Rectal smooth muscle tissue (tissue), 1 donor: ENCODE data around the gene RS1.

Experiments used
- H3K27ac ChIP-seq: one replicate; pipeline ENCODE4 v1.7.0; 2013; ENCODE audit warnings: low read depth, low read length, inconsistent platforms
- H3K27me3 ChIP-seq: one replicate; pipeline ENCODE4 v1.7.0; 2013; ENCODE audit warnings: low read length; ENCODE audit not compliant: control insufficient read depth, insufficient read depth
- H3K36me3 ChIP-seq: one replicate; pipeline ENCODE4 v1.7.0; 2013; ENCODE audit warnings: low read length; ENCODE audit not compliant: control insufficient read depth, insufficient read depth
- H3K4me1 ChIP-seq: one replicate; pipeline ENCODE4 v1.7.0; 2013; ENCODE audit warnings: low read length; ENCODE audit not compliant: control insufficient read depth, insufficient read depth
- H3K4me3 ChIP-seq: one replicate; pipeline ENCODE4 v1.7.0; 2013; ENCODE audit warnings: low read length
- H3K9ac ChIP-seq: one replicate; pipeline ENCODE4 v1.7.0; 2013; ENCODE audit warnings: low read length

The RS1 gene

GRCh38 chrX:18687856-18688495 lies 16.1 kb upstream of the RS1 start:
- Histone ChIP-seq H3K9ac (no peak overlapping the region), H3K4me1 (no peaks in the 10 kb centered on the region), H3K27me3 (no peaks in the 10 kb centered on the region), H3K36me3 (no peaks in the 10 kb centered on the region), H3K4me3 (no peak overlapping the region), H3K27ac (no peak overlapping the region)

- Histone ChIP-seq H3K4me3 (no peak overlapping the region), H3K27ac (no peak overlapping the region), H3K36me3 (no peaks in the 10 kb centered on the region), H3K4me1 (no peaks in the 10 kb centered on the region), H3K9ac (no peak overlapping the region), H3K27me3 (no peaks in the 10 kb centered on the region)
These were observed 11.1 kb upstream of the RS1 start for GRCh38 chrX:18682979-18683387.

DNA sequence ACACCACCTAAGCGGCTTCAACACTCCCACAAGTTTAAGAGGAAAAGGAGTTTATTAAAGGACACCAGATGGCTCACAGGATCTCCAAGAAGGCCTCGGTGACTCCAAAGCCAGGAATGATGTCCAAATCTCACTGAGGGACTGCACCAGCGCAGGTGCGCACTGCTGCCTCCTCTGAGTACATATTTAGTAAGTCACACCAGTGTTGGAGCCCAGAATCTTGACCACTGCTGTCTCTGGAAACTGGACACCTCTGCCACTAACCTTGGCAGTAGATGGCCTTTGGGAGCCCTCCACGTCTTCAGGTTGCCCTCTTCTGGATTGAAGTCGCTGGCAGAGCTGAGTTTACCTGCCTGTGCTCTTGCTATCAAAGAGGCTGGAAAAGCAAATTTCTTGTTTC lies 10.1 kb upstream of the RS1 start:
- Histone ChIP-seq H3K9ac (no peak overlapping the region), H3K36me3 (no peaks in the 10 kb centered on the region), H3K4me3 (no peak overlapping the region), H3K4me1 (no peaks in the 10 kb centered on the region), H3K27ac (no peak overlapping the region), H3K27me3 (no peaks in the 10 kb centered on the region)

DNA sequence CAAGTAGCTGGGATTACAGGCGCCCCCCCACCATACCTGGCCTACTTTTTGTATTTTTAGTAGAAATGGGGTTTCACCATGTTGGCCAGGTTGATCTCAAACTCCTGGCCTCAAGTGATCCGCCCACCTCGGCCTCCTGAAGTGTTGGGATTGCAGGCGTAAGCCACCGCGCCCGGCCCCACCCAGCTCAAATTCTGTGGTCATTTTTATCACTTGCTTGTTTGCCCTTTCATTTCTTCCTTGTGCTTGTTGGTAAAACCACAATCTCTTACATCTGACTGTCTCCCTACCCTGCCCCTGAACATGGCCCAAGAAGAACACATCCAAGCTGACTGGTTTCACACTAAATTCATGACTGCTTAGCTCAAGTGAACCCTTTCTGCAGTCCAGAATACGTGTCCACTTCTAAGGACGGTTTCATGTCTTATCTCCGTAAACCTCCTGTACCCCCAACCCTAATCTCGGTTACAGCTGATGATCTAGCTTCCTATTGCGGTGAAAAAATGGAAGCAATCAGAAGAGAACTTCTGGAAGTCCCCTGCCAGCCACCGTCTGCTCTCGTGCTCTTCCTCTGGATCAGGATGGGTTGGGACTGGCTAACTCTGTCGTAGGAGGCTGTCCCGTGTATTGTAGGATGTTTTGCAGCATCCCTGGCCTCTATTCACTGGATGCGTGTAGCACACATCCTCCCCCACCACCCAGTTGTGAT lies 5.4 kb upstream of the RS1 start:
- H3K27ac ChIP-seq: no peak overlapping the region
- no peaks in the 10 kb centered on the region for H3K4me1 ChIP-seq
- H3K9ac ChIP-seq: no peak overlapping the region
- no peak overlapping the region for H3K4me3 ChIP-seq
- no peaks in the 10 kb centered on the region for H3K36me3 ChIP-seq
- no peaks in the 10 kb centered on the region for H3K27me3 ChIP-seq

- Histone ChIP-seq H3K27ac (no peak overlapping the region), H3K4me1 (no peaks in the 10 kb centered on the region), H3K9ac (no peak overlapping the region), H3K36me3 (no peaks in the 10 kb centered on the region), H3K27me3 (no peaks in the 10 kb centered on the region), H3K4me3 (no peak overlapping the region)
These were observed 4.6 kb upstream of the RS1 start for GRCh38 chrX:18676470-18676869.

DNA sequence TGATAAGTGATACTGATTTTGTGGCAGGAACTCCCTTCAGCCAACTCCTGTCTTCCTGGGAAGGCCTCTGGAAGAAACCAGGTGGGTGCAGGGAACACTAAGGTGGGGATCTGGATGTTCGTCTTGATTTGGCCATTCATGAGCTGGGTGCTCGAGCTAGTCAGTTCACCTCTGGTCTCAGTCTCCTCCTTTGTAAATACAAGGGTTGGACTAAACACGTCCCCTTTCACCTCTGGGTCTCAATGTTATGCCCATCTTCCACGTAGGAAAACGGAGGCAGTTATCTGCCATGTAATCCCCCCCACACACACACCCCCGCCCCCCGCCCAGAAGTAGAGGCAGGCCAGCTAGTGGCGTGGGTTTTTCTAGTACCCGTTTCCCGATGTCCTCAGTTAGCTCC lies 4.1 kb upstream of the RS1 start:
- Histone ChIP-seq H3K27ac (no peak overlapping the region), H3K4me1 (no peaks in the 10 kb centered on the region), H3K4me3 (no peak overlapping the region), H3K9ac (no peak overlapping the region), H3K27me3 (no peaks in the 10 kb centered on the region), H3K36me3 (no peaks in the 10 kb centered on the region)

GRCh38 chrX:18674788-18675735 lies 3.2 kb upstream of the RS1 start:
- H3K4me1 ChIP-seq: no peaks in the 10 kb centered on the region
- peak overlapping the region; percentile 69 for H3K4me3 ChIP-seq
- H3K36me3 ChIP-seq: no peaks in the 10 kb centered on the region
- H3K27me3 ChIP-seq: no peaks in the 10 kb centered on the region
- peak overlapping the region; percentile 76 for H3K27ac ChIP-seq
- H3K9ac ChIP-seq: peak overlapping the region; percentile 5

DNA sequence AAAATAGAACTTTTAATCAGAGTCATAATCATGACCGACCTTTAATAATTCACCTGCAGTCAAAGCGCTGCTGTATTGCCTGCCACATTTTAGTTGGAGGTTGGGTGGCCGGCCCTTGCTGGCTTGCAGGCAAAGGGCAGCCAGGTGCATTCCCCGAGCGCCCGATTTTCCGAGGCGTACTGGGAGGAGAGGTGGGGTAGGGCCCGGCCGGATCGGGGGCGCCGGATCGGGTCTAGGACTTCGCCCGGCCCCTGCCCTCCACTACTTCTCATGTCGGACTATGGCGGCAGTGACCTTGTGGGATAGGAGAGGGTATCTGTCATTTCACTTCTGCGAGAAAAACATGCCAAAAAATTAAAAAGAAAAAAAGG lies 2.5 kb upstream of the RS1 start:
- no peaks in the 10 kb centered on the region for H3K27me3 ChIP-seq
- peak overlapping the region; percentile 58 for H3K27ac ChIP-seq
- no peaks in the 10 kb centered on the region for H3K4me1 ChIP-seq
- no peaks in the 10 kb centered on the region for H3K36me3 ChIP-seq
- no peak overlapping the region for H3K9ac ChIP-seq
- peak overlapping the region; percentile 69 for H3K4me3 ChIP-seq

DNA sequence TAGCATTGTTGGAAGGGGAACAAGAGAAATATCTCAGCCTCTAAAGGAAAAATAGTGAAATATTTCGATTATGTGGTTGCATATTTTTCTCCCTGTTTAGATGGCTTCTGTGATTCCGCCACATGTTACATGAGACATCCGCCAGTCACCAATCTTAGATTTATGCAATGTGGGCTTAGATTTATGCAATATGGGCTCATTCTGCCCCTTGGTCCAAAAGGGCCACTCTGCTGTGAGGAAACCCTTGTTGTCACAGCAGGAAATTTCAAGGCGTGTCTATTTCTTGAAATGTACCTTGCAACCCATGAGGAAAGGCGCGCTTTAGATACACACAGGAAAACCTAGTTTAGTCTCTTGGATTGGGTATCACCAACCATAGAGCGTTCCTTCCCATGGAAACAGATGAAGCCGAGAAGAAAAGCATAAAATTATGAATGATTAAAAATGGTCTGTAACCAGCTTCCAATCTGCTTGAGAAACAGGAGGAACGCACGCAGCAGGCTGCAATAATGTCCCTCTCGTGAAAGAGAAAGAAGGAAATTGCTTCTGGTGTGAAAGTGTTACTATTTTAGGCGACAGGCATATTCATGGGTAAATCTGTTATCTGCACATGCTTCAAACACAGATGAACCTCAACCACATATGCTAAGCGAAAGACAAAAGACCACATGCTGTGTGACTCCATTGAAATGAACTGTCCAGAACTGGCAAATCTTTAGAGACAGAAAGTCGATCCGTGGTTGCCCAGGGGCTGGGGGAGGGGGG lies 3.7 kb downstream of the RS1 start:
- Histone ChIP-seq H3K4me1 (no peaks in the 10 kb centered on the region), H3K4me3 (no peak overlapping the region), H3K9ac (no peak overlapping the region), H3K36me3 (no peaks in the 10 kb centered on the region), H3K27ac (no peak overlapping the region), H3K27me3 (no peaks in the 10 kb centered on the region)

DNA sequence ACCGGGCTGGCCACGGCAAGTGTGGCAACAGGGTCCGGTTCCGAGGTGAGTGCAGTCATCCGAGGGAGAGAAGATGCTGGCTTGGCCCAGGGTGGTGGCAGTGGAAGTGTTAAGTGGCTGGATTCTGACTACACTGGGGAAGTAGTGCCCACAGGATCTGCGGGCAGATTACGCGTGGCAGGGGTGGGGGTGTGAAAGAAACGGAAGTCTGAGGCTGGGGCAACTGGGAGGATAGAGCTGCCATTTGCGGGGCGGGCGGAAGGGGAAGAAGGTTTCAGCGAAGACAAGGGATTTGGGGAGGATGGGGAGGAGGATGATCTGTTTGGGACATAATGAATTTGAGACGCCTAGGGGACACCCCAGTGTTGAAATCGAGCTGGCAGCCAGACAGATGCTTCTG lies 5.3 kb downstream of the RS1 start:
- no peaks in the 10 kb centered on the region for H3K36me3 ChIP-seq
- no peaks in the 10 kb centered on the region for H3K4me1 ChIP-seq
- H3K4me3 ChIP-seq: no peak overlapping the region
- no peak overlapping the region for H3K27ac ChIP-seq
- no peak overlapping the region for H3K9ac ChIP-seq
- no peaks in the 10 kb centered on the region for H3K27me3 ChIP-seq

GRCh38 chrX:18664947-18665346 lies 7.0 kb downstream of the RS1 start:
- Histone ChIP-seq H3K9ac (no peak overlapping the region), H3K27ac (no peak overlapping the region), H3K36me3 (no peaks in the 10 kb centered on the region)

DNA sequence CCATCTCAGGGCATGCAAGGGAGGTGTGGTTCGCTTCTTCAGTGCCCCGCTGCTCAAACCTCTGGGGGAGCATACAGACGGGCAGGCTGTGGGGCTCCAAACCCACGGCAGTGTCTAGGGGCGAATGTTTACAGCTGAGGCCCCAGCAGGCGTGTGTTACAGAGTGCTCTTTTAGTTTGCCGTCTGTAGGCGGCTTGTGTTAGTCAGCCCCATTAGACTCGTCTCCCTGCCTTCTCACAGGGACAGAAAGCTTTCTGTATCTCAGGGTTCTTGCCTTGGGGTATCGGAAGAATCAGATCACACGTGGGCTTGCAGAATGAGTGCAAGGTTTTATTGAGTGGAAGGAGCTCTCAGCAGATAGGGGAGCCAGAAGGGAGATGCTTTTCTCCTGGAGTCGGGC lies 10.6 kb downstream of the RS1 start:
- no peak overlapping the region for H3K27ac ChIP-seq
- H3K27me3 ChIP-seq: no peaks in the 10 kb centered on the region
- no peaks in the 10 kb centered on the region for H3K4me1 ChIP-seq
- no peak overlapping the region for H3K4me3 ChIP-seq
- H3K36me3 ChIP-seq: no peaks in the 10 kb centered on the region
- H3K9ac ChIP-seq: no peak overlapping the region

More at GRCh38 chrX:18664947-18665346, 7.0 kb downstream of the RS1 start:
- no peaks in the 10 kb centered on the region for H3K4me1 ChIP-seq
- H3K4me3 ChIP-seq: no peak overlapping the region
- no peaks in the 10 kb centered on the region for H3K27me3 ChIP-seq
